ENCODE measurements around the gene NOL4.
"Not testable (repeated sequence)": the region's sequence is repeated elsewhere in the genome, so short reads cannot be mapped to it uniquely, and the experiment has no call there.

Gene NOL4, protein sequence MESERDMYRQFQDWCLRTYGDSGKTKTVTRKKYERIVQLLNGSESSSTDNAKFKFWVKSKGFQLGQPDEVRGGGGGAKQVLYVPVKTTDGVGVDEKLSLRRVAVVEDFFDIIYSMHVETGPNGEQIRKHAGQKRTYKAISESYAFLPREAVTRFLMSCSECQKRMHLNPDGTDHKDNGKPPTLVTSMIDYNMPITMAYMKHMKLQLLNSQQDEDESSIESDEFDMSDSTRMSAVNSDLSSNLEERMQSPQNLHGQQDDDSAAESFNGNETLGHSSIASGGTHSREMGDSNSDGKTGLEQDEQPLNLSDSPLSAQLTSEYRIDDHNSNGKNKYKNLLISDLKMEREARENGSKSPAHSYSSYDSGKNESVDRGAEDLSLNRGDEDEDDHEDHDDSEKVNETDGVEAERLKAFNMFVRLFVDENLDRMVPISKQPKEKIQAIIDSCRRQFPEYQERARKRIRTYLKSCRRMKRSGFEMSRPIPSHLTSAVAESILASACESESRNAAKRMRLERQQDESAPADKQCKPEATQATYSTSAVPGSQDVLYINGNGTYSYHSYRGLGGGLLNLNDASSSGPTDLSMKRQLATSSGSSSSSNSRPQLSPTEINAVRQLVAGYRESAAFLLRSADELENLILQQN

DNA sequence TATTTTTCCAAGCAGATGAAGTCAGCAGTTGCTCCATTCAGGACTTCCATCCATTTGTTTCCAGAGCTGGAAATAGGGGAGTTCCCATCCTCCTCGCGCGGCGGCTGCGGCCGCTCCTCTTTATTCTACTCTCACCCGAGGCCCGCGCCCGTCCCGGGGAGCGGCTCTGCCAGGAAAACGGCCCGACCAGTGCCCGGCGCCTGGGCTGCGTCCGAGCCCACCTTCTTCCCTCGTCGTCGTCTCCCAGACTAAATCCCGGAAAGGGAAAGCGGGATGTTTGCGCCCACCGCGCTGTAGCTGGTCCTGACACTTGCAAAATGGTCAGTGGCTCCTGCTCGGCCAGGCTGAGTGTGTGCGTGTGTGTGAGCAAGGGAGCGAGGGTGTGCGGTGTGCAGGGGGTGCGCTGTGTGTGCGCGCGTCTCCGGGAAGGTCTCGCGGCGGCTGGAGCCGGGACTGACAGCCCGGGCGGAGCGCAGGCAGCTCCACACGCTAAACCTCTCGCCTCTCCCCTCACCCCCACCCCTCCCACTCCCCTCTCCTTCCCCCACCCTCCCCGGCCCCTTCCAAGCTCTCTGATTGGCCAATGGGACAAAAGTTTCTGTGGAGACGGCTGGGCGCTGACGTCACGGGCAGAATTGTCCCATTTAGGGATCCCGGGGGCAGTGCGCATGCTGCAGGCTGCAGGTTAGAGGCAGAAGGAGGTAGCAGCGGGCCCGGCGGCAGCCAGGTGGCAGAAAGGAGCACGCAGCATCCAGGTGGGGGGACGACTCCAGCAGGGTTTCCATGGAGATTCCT is at the start of gene NOL4:
NOL4 (minus strand) TSS at position 491 of the 795 bp plus-strand sequence. CDS start 1,660 bp downstream, outside the sequence.
- DNase-seq: no peak

DNA sequence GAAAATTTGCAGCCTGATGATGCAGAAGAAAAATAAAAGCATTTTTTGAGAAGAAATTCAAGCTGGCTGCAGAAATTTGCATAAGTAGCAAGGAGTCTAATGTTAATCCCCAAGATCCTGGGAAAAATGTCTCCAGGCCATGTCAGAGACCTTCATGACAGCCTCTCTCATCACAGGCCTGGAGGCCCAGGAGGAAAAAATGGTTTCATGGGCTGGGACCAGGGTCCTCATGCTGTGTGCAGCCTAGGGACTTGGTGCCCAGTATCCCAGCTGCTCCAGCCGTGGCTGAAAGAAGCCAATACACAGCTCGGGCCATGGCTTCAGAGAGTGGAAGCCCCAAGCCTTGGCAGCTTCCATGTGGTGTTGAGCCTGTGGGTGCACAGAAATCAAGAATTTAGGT is 41.3 kb upstream of the NOL4 start:
- DNase-seq: not testable (repeated sequence)

DNA sequence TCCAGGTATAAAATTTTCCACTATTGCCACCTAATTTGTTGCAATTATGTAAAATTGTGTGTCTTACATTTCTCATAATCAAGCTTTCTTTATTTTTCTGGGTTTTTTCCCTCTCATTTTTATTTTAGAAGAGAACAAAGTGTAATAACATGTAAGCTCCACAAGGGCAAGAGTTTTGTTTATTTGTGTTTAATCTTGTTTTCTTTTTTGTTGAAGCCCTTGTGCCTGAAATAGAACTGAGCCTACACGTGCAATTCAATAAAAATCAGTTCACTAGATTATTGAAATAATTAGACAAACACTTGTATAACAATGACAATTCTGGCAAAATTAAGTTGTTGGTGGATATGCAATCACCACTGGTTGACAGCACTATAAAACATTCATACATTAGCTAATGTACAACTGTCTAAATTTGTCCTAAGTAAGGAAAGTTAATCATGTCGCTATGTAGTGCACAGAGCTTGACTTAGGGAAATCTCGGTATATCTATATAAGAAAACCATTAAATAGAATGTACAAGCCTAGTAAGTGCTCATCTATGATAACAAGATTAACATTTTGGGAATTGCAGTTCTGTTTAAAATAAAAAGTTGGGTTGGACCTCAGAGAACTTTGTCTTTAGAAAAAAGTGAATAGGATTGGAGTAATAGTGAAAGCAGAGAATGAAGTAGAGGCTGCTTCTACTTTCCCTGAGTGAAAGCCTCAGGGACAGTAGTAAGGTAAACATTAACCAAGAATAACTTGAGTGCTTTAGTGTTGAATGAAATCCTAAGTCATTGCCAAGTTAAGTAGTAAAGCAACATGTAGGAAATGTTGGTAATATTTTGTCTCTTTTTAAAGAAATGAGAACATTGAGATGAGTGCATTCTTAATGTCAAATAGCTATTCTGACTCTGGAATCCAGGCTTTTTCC is 37.4 kb upstream of the NOL4 start:
- DNase-seq: no peak

DNA sequence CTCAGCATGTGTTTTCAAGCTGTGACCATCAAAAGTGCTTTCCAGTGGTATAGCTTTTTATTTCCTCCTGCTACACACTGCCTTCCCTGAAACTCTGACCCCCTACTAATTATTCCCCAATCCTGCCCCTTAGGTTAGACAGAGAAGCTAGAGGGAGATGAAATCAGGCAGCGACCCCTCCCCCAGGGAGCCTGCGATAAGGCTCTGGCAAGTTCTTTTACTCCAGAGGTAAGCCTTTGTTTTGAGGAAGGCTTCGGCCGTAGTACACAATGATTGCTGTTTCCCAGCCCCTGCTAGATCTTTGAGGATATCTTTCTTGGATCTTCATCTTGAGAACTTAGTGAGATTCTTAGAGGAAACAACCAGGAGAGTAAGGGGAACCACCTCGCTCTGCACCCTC is 33.5 kb upstream of the NOL4 start:
- no peak for DNase-seq

DNA sequence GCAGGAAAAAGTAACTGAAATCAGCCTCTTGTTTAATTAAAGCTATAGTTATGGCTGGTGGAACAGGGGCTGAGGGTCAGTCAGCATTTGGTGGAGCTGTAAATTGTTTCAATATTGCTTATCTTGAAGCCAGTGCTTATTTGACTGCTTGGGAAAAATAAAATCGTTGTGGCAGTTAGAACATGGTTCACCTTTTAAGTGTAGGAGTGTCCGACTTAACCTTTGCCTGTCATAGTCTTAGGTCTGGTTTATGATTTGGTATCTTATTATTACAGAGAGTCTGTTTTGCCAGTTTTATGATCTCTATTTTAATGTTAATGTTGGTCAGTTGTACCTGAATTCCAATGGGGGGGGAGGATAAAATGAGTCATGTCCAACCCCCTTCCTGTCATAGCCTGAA is 27.2 kb upstream of the NOL4 start:
- DNase-seq: no peak

DNA sequence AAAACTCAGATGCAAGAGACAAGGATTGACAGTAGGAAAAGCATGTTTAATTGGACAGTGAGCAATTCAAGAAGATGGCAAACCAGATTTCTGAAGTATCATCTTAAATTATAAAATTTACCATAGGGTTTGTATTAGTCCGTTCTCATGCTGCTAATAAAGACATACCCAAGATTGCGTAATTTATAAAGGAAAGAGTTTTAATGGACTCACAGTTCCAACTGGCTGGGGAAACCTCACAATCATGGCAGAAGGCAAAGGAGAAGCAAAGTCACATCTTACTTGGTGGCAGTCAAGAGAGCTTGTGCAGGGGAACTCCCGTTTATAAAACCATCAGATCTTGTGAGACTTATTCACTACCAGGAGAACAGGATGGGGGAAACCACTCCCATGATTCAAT is 24.0 kb upstream of the NOL4 start:
- no peak for DNase-seq

DNA sequence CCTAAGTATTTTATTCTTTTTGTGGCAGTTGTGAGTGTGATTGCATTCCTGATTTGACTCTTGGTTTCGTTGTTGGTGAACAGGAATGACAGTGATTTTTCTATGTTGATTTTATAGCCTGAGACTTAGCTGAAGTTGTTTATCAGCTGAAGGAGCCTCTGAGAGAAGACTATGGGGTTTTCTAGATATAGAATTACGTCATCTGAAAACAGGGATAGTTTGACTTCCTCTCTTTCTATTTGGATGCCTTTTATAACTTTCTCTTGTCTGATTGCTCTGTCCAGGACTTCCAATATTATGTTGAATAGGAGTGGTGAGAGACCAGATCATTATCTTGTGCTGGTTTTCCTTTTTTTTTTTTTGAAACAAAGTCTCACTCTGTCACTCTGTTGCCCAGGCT is 18.0 kb upstream of the NOL4 start:
- no peak for DNase-seq

DNA sequence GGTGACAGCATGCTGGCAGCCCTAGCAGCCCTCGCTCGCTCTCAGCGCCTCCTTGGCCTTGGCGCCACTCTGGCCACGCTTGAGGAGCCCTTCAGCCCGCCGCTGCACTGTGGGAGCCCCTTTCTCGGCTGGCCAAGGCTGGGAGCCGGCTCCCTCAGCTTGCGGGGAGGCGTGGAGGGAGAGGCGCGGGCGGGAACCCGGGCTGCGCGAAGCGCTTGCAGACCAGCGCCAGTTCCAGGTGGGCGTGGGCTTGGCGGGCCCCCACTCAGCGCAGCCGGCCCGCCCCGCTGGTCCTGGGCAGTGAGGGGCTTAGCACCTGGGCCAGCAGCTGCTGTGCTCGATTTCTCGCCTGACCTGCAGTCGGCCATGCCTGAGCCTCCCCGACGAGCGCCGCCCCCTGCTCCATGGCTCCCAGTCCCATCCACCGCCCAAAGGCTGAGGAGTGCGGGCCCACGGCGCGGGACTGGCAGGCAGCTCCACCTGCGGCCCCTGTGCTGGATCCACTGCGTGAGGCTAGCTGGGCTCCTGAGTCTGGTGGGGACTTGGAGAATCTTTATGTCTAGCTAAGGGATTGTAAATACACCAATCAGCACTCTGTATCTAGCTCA is 9.2 kb upstream of the NOL4 start:
- not testable (repeated sequence) for DNase-seq

DNA sequence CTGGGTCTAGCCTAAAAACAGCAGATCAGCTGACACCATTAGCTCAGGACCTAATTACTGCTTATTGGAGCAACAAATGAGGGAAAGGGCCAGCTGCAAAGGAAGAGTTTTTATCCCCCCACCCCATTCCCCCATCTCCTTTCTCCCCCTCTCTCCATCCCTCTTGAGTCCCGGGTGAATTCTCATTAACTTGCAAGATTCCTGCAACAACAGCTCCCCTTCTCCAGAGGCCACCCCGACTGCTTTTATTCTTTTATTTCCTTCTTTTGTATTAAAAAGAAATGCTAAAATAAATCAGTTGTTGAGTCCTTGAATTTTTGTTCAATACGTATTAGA is 473 bp upstream of the NOL4 start:
- DNase-seq: no peak

DNA sequence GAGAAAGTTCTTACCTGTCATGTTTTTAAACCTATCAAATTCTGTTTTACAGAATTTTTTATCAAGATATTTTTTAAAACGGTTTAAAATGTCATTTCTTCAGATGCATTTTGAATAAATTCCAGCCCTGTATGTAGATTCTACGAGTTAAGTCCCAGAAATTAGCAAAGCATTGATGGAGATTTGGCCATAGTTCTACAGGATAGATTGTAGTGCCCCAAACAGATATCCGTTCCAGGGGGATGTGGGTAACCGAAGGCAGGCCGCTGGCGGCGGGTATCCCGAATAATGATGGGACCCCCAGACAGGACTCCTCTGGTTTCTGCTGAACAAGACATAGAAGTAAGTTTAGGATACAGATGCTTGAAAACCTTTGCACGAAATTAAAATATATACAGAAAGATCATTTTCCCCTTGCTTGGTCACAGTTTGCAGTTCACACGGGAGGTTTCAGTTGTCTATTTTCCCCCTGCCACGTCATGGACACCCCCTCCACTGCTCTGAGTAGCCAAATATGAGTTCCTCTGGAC is 755 bp downstream of the NOL4 start:
- DNase-seq: no peak

DNA sequence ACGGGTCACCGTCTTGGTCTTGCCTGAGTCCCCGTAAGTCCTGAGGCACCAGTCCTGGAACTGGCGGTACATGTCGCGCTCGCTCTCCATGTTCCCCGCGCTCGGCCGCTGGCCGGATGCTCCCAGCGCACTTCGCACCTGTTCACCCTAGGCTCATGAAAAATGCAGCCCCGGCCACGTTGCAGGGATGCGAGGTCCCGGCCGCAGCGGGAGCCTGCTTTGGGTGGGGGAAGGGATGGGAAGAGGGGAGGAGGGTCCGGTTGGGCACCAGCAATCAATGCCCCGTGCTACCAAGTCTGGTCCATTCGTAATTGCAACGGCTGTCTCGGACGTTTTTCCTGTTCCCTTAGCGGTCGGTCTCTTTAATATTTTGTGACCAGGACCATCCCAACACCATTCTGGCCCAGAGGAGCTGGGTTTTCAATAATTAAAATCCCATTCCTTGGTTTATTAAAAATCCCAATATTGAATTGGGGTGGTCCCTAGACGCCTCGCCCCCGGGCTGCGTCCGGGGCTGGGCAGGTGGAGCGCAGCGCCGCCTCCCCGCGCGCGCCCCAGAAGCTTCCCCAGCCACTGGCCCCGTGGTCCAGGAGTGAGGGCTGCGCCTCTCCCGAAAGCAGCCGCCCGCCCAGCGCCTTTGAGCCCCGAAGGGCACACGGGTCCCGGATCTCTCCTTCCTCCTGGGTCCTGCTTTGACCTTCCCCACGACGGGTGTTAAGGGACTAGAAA is 1.4 kb downstream of the NOL4 start:
- DNase-seq: no peak

DNA sequence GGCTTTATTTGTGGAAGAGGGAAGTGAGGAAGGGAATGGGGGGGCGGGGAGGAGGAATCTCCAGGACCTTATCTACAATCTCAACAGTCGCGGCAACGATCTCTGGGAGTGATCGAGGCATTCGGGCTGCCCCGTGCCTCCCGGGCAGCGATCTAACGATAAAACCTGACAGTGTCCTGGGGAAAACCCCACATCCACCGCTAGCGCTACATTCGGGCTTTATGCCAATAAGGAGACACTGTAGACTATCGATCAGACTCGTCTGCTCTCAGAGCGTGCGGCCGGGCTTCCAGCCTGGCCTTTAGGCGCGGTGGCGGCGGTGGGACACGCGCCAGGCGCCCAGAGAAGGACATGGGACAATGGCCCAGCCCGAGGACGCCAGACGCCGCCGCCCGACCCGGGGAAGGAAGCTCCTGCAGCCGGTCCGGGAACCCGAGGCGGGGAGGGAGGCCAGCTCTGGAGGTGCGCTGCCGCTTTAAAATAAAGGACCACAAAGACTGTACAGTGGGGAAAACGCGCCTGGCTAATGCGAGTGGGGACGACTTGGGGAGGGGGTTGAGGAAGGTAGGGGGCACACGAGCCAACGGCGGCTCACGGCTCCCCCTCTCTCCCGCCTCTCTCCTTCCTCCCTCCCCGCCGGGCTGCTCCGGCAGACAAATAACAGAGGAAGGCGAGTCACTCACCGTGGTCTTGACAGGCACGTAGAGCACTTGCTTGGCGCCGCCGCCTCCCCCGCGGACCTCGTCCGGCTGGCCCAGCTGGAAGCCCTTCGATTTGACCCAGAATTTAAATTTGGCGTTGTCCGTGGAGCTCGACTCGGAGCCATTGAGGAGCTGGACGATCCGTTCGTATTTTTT is 2.2 kb downstream of the NOL4 start:
- no peak for DNase-seq

DNA sequence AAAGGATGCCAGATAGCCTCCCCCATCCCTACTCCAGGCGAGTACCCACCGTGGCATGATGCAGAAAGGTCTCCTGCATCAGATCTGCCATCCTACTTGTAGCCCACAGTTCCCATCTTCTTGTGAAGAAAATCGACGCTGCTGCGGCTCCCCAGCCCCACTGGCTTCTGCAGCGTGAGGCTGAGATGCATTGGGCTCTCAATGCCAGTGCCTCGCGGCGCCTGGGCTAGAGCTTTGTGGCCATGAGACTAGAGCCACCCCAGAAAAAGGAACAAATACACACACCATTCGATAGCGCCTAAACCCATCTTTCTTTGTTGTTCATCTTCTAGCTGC is 2.8 kb downstream of the NOL4 start:
- no peak for DNase-seq

DNA sequence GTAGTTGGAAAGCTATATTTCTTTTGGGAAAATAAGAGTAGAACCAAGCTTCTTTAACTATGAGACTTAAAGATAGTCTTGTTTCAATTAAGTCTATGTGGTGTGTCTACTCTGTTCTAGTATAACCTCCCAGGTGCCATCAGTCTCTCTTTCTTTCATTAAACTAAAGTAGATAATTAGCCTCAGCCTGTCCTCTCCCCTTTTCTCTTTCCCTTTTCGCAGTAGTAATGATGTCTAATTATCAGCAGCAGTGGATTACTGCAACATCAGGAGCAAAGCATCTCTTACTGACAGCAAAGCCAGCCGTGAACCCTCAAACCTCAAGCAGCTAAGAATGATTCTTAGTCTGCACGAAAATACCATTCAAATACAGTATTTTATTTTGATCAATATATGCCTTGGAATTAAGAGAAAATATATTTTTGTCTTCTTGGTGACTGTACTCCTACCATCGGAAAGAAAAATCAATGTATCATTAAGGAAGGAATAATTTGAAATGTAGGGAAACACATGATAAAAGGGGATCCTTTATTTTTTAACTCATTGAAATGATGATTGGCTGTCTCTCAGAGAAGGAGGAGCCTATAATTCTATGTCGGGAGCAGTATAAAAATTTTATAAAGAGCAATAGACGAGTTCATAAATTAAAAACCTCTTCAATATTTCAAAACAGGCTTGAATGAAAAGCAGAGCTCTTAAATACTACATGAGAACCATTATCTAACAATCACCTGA is 4.5 kb downstream of the NOL4 start:
- DNase-seq: no peak

DNA sequence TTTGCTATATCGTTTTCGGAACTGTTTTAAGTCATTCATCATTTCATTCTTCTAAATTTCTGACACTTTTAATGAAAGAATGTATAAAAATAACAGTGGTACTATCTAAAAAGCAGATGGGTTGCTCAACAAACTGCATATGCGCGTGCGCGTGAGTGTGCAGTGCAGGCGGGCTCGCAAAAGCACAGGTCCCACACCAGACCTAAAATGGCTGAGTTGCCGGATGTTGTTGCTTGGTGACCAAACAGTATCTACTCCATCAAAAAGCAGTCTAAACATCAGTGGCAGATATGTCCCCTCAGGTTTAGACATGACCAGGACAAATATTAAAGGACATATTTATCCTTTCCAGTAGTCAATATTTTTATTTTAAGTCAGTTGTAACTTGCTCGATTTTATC is 5.1 kb downstream of the NOL4 start:
- DNase-seq: no peak

DNA sequence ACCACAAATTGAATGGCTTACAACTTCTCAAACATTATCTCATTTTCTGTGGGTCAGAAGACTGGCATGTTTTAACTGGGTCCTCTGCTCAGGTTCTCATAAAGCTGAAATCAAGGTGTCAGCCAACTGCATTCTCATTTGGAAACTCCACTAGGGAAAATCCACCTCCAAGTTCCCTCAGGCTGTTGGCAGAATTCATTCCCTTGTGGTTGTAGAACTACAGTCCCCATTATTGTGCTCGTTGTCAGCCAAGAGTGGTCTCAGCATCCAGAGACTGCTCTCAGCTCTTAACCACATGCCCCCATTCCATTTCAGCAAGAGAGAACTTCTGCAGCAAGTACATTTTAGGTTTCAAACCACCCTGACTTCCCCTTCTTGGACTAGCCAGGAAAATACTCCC is 12.2 kb downstream of the NOL4 start:
- DNase-seq: no peak

DNA sequence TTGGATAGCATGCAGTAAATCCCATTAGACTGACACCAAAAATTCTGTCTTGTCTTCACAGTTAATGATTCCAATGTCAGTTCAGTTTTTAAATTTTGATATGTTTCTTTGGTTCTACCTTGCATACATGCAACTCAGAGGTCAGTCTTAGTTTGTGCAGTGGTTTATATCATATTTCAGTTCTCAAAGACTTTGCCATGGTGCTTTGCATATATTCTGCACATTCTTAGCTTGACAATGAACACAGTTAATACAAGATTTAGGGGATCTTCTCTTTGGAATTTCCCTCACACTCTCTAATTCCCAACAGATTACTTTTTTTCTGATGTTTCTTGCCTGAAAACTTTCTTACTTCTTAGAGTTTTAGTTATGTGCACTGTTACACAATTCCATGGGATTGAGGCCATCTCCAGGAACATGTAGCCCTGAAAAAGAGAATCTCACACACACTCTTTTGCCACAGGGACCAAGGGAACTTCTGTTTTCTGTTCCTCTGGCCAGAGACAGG is 17.3 kb downstream of the NOL4 start:
- DNase-seq: no peak

DNA sequence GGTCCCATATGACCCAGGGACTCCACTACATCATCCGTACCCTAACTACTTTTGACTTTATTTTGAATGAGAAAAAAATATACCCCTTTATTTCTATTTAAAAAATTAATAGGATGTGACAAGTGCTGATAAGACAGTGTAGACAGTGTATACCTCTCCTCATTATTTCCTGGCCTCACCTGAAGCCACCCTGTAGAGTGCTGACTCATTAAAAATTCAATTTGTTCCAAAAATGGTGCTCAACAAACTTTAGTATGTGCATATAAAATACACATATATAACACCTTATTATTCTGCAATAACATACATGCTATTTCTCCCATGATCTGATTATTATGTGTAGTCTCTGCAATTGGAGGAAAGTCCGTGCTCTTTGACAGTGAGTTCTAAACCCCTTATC is 20.8 kb downstream of the NOL4 start:
- no peak for DNase-seq

DNA sequence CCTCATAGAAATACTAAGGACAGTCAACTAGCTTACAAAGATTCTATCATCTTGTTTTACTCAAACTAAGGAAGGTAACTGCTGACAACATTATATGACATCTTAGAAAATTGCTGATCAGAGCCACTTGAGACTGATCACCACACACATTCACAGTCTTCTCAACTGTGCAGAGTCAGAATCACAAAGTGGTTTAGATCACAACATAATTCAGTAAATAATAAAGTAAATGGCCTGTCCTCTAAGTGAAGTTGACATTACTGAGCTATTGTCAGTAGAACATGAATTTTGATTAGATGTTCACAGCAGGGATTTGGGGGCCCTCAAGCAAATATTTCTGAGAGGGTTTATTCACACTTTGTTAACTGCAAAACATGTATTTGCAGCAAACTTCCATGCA is 28.5 kb downstream of the NOL4 start:
- no peak for DNase-seq

DNA sequence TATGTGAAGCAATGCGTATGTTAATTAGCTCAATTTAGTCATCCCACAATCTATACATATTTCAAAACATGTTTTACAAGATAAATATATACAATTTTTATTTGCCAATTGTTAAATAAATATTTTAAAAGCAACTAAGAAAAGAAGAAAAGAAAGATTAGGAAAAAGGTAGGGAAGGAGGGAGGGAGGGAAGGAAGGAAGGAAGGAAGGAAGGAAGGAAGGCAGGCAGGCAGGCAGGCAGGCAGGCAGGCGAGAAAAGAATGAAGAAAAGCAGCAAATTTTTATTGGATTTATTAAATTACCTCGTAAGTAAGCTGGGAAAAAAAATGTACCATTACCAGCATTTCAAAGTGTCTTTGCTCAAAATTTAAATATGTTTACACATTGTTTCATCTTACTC is 30.5 kb downstream of the NOL4 start:
- DNase-seq: no peak

Measured in CD4-positive, alpha-beta T cell treated with Interleukin-12 subunit alpha and Interleukin-12 subunit beta, for 1 hour (primary cell).